ENCODE measurements around the gene UNC13C.

- TF ChIP-seq CTCF (IDR thresholded peaks at IDR 0.05; ENCODE audit: insufficient read depth, low read length) (no peak), POLR2AphosphoS5 (IDR thresholded peaks at IDR 0.05; ENCODE audit: low read depth) (no peak), REST (IDR thresholded peaks at IDR 0.05; ENCODE audit: insufficient replicate concordance, low read depth) (no peak), GABPA (IDR thresholded peaks at IDR 0.05; ENCODE audit: low read depth) (no peak)
Observed at GRCh38 chr15:54353726-54354125, 375.5 kb downstream of the UNC13C start.
